M059J (cell line): ENCODE measurements around the gene AGAP1. TPM values are rescaled to one million over a fixed set of nuclear protein-coding genes. Genes with fewer than 3 reads are reported as not detected.

Experiments used
- DNase-seq: peaks from one replicate; pipeline ENCODE4 v3.0.0-alpha.2; 2012; ENCODE audit warnings: low read depth
- total RNA-seq: library from RNA; depleted of rRNA; stranded (reverse); fragments of >200 nt; shearing (Covaris generic); gene quantifications from 2 replicates; pipeline ENCODE4 v1.2.3, GENCODE V29; 2014

The AGAP1 gene
- total RNA-seq, 1 experiment from 2014 or later, result 8.7 TPM

GRCh38 chr2:235990344-235990743 lies 496.5 kb downstream of the AGAP1 start:
- no peak for DNase-seq

- DNase-seq, result no peak
Measured at GRCh38 chr2:235992024-235992423, 498.2 kb downstream of the AGAP1 start.

GRCh38 chr2:235996419-235996818 lies 502.6 kb downstream of the AGAP1 start:
- DNase-seq, result no peak

GRCh38 chr2:235999011-235999410 lies 505.2 kb downstream of the AGAP1 start:
- DNase-seq, result no peak

GRCh38 chr2:236001166-236001828 lies 507.5 kb downstream of the AGAP1 start:
- no peak for DNase-seq

- no peak for DNase-seq
Measured at GRCh38 chr2:236001854-236002253, 508.0 kb downstream of the AGAP1 start.

GRCh38 chr2:236008006-236008405 lies 514.2 kb downstream of the AGAP1 start:
- no peak for DNase-seq

- DNase-seq, result no peak
Measured at GRCh38 chr2:236008857-236009256, 515.0 kb downstream of the AGAP1 start.

GRCh38 chr2:236010920-236011685 lies 517.3 kb downstream of the AGAP1 start:
- DNase-seq, result no peak

- no peak for DNase-seq
Measured at GRCh38 chr2:236012155-236012554, 518.3 kb downstream of the AGAP1 start.

GRCh38 chr2:236014408-236015131 lies 520.7 kb downstream of the AGAP1 start:
- no peak for DNase-seq

- no peak for DNase-seq
Measured at GRCh38 chr2:236015171-236015570, 521.3 kb downstream of the AGAP1 start.

GRCh38 chr2:236016496-236016895 lies 522.7 kb downstream of the AGAP1 start:
- no peak for DNase-seq

GRCh38 chr2:236017446-236017845 lies 523.6 kb downstream of the AGAP1 start:
- no peak for DNase-seq

GRCh38 chr2:236019434-236019833 lies 525.6 kb downstream of the AGAP1 start:
- DNase-seq, result no peak

- no peak for DNase-seq
Measured at GRCh38 chr2:236021499-236022057, 527.7 kb downstream of the AGAP1 start.

- DNase-seq, result no peak
Measured at GRCh38 chr2:236022128-236022527, 528.3 kb downstream of the AGAP1 start.

GRCh38 chr2:236025892-236026291 lies 532.0 kb downstream of the AGAP1 start:
- no peak for DNase-seq

GRCh38 chr2:236026841-236027240 lies 533.0 kb downstream of the AGAP1 start:
- no peak for DNase-seq

GRCh38 chr2:236028066-236028465 lies 534.2 kb downstream of the AGAP1 start:
- no peak for DNase-seq

GRCh38 chr2:236033462-236033861 lies 539.6 kb downstream of the AGAP1 start:
- no peak for DNase-seq

GRCh38 chr2:236034974-236035373 lies 541.1 kb downstream of the AGAP1 start:
- no peak for DNase-seq
